Hippocampal formation (tissue), 2 donors: Measurements from ENCODE around the gene DOCK4.

Source experiments
- DNase-seq, 2 donors: peaks; one replicate each; lab custom pipeline; 2025; lab: John Stamatoyannopoulos, UW

The DOCK4 gene

DNA sequence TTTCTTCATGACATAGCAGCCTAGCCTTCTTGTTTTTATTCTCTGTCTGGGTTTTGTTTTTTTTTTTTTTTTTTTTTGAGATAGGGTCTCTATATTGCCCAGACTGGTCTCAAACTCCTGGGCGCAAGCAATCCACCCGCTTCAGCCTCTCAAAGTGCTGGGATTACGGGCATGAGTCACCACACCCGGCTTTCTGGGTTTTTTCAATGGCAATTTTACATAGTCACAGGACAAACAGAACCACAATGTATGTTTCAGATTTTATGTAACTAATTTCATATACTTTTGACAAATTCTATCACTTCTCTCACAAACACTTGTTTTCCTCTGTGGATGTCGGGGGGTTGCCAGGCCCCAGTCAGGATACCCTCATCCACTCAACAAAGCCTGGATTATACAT is 16.5 kb downstream of the DOCK4 start:
- DNase-seq = no peak

DNA sequence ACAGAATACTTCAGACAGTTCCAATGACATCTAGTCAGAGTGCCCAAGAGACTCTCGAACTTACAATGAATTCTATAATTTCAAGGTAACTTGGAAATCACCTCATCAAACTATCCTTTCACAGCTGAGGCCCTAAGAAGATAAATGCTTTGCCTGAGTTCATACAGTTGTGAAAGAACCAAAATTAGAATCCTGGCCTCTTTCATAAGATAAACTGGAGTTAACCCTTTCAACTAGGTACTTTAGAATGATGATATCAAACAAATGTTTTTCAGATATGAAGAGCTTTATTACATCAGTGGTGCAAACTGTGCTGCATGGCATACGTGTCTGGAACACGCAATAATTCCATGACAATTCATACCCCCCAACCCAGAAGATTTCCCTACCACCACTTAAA is 17.9 kb downstream of the DOCK4 start:
- no peak for DNase-seq

DNA sequence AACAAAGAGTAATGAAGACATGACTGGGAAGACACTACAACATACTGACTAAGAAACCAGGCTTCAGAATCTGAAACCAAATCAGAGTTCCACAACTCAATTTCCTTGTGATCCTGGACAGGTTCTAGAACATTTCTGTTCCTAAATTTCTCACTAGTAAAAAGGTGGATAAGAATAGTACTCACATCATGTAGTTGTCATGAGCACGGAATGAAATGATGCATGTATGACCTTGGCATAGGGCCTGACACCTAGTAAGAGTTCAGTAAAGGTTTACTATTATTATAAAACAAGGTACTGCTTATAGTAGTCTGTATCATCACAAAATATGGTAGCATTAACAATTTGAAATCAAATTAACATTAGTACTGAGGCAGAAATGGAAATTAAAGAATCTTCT is 19.9 kb downstream of the DOCK4 start:
- no peak for DNase-seq

DNA sequence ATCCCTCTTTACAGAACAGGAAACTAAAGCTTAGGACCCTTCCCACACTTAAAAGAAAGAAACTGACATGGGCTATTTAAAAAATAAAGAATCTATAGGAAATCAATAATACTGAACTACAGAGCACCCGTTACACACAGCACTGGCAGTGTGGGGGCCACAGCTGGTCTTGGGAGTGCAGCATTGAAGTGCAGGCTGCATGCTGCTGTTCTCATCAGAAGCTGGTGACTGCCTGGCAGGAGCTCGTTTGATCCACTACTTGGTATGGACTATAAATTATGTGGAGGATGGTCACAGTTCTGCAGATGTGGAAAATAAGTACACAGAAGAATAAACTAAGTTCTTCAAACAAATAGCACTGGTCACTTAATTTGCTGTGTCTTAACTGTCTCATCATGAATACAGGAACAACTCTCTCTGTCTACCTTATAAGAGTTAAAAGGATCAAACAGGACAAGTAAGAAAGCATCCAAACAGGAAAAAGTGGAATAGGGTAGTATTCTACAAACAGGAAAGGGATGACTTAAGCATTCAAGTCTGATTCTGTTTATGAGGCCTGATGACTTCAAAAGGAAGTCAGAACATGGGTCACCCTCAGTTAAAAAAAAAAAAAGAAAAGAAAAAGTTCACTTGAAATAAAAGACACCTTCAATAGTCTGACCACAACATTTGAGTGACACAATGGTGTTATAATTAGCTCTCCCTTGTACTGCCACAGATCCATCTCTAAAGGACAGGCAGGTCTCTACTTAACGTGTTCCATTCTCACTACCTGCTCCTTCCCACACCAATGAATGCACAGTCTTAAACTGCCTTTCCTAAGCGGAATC is 21.0 kb downstream of the DOCK4 start:
- DNase-seq = peak in 1 of 2 donors; percentile 19

DNA sequence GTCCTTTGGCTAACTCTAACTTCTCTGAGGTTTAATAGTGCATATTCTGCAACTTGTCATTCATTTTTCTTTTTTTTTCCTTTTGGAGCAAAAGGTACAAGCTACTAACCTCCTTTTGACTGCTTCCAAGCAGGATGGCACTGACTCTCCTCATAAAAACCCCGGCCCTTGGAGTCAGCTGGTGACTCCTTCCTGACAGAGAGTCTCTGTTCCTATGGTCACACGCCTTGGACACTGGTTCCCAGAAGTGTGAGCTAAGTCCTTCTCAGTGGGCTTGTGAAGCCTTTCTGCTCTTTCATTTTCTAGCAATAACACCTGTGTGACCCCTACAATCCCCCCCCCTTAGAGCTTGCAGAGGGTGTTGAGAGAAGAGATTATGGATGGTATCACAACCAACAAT is 21.7 kb downstream of the DOCK4 start:
- DNase-seq = peak; percentile 33 to 34

DNA sequence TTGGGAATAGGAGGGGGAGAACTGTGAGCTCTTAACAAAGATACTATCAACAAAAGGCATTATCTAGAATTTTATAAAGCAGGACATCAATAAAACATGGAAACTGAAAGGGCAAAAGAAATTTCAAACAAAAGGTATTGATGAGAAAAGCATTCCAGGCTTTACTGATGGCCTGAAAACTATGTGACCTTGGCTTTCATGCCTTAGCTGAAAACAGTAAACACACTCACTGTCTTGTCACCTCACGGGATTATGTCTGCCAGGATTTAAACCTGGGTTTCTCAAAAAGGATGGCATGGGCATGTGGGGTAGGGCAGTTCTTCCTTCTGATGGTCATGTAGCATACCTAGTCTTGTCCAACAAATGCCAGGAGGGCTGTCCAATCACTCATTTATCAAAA is 22.9 kb downstream of the DOCK4 start:
- DNase-seq = no peak

DNA sequence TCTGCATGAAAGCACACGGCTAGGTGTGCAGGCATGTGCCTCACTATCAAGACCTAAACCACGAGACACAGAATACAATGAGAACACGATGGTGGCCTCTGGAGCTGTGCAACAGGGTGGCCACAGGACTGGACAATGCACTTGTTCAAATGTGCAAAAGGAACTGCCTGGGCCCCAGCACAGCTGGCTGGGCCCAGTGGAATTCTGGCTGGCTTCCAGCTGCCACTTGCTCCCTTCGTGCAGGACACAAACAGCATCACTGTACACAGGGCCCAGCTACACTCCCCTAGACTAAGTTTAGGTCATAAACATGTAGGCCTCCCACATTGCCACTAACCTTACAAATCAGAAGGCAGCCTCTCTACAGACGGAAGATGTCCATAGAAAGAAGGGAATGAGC is 23.4 kb downstream of the DOCK4 start:
- peak; percentile 58 to 85 for DNase-seq

DNA sequence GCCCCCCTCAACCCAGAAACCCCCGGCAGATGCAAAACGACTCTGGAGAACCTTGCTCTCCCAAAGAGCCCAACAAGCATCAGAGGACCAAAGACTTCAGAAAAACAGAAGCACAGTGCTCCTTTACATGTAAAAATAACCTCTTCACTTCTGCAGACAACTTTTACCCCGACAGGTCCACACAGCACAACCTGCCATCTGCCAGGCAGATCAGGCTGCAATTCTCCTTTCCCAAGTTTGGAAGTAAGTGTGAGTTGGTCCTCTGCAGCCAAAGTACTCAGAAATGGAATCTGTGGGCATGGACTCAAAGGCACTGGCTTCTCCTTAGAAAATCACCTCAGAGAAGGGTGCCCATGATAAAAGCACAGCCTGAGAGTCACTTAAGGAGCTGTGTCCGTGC is 26.0 kb downstream of the DOCK4 start:
- peak in 1 of 2 donors; percentile 27 for DNase-seq

DNA sequence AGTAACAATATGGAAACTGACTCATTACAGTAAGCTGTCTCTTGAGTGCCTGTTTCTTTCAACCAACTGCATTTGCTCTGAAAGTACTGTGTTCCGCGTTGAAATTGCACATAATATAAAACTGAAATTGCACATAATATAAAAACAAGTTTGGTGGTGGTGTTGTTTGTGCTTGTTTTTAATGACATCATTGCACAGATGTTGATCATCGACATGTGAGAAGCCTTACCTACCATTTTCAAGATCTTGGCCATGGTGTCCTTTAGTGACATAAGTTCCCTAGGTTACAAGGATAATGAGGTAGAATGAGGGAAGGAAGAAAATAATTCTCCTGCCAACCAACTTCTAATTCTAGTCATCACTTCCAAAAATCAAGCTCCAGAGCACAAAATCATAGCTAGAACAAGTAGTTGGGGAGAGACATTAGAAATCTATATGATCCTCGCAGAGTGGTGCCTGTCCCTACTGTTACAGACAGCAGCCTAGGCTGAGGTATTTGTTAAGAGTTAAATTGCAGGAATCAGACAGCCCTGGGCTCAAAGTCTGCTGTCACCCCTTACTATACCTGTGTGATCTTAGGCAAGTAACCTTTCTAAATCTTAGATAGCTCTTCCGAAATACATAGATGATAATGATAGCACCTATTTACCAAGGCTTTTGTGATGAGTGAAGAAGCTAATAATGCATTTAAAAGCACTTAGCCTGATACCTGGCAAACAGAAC is 29.3 kb downstream of the DOCK4 start:
- DNase-seq = no peak

DNA sequence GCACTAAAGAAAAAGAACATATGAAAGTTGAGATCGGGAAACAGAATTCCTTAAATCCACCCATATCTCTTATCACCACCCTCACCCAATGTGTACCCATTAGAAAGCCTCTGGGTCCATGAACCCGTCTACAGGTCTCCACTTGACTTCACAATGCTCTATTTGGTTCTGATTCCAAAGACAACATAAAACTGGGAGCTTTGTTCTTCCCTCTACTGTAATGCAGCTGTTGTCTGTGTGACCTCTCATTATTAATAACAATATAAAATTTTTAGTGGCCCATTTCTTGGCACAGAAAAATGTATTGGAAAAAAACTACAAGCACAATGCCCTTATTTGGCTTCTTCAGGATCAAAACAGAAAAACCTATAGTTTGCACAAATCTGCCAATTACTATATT is 30.0 kb downstream of the DOCK4 start:
- DNase-seq = no peak

DNA sequence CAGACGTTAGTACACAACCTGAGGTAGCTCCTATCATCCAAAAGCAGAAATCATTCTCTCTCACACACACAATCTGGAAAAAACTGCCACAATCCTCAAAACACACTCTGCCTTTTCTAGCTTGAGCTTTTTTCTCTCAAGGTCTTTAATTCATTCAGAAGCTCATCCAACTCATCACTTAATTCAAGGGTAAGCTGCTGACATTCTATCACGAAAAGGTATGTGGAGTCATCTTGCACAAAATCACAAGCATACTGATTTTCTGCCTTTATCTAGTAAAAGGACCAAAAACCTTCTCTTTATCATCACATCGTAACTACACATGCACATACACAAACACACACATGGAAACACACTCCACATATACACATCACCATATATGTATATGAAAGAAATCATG is 32.0 kb downstream of the DOCK4 start:
- DNase-seq = no peak

DNA sequence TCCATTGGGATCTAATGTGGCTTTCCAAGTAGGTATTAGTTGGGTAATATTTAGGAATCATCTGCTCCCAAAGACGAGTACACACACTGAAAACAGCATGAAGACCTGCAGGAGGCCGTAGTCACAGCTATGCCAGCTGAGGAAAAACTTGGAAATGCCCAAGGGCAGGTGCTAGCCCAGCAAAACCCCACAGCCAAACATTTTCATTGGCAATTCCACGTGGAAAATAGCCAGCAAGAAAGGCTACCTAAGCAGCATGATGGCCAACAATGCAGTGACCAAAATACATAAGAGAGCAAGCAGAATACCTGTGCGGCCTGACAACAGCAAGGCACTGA is 32.7 kb downstream of the DOCK4 start:
- DNase-seq = no peak

DNA sequence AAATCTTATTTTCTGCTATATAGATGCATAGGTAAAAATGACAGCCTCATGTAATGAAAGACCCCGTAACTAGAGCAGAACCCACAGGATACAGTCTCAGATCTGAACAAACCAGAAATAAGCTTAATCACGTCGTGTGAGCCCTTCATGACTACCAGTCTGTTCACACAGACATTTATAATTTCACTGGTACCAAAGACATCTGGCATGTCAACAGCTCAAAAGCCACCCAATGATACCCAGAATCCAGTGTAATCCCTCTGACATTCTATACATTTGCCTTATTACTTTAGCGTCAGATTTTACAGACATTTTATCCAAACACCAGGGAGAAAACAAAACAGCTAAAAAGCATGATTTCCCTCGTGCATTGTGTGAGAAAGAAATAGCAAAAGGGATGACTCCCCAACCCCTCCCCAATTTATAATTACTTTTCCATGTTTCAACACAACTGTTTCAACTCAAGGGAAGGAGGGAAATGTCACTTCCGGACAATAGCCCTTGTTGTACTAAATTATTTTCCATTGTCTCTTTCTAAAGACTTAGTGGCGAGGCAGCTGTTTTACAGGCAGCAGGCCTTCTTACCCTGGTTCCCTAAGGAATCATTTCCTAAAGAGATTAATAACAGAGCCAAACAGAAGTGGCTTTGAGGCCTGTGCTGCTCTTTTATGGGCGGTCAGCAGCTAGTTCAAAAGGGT is 33.2 kb downstream of the DOCK4 start:
- DNase-seq = no peak

DNA sequence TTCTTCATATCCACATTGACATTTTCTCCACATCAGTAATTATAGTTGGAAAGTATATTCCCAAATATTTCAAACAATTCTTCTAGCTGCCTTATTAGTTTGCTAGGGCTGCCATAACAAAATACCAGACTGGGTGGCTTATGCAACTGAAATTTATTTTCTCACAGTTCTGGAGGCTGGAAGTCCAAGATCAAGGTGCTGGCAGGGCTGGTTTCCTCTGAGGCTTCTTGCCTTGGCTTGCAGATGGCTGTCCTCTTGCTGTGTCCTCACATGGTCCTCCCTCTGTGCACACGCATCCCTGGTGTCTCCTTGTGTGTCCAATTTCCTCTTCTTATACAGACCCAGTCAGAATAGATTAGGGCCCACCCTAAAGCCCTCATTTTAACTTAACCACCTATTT is 34.5 kb downstream of the DOCK4 start:
- DNase-seq = no peak

DNA sequence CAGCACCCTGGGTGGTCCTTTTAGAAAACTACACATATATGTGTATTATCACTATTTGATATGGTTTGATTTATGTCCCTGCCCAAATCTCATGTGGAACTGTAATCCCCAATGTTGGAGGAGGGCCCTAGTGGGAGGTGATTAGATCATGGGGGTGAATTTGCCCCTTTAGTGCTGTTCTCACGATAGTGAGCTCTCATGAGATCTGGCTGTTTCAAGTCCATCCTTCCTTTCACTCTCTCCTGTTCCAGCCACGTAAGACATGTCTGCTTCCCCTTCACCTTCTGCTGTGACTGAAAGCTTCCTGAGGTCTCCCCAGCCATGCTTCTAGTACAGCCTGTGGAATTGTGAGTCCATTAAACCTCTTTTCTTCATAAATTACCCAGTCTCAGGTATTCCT is 37.3 kb downstream of the DOCK4 start:
- no peak for DNase-seq

DNA sequence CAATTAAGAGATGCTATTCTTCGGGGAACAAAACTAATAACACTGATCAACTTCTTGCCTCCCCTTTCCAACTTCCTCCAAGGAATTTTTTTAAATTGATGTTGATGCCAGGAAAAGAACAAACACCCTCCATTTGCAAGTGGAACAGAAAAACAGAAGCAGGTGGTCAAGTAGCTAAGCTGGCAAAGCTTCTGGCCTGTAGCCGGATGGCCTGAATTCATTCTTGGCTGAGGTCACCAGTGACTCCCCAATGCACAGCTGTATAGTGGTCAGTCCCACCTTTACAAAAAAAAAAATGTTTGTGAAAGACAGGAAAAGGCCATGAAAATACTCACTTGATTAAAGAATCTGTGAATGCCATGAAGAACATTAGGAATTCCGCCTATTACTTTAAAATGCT is 39.1 kb downstream of the DOCK4 start:
- peak in 1 of 2 donors; percentile 32 for DNase-seq

DNA sequence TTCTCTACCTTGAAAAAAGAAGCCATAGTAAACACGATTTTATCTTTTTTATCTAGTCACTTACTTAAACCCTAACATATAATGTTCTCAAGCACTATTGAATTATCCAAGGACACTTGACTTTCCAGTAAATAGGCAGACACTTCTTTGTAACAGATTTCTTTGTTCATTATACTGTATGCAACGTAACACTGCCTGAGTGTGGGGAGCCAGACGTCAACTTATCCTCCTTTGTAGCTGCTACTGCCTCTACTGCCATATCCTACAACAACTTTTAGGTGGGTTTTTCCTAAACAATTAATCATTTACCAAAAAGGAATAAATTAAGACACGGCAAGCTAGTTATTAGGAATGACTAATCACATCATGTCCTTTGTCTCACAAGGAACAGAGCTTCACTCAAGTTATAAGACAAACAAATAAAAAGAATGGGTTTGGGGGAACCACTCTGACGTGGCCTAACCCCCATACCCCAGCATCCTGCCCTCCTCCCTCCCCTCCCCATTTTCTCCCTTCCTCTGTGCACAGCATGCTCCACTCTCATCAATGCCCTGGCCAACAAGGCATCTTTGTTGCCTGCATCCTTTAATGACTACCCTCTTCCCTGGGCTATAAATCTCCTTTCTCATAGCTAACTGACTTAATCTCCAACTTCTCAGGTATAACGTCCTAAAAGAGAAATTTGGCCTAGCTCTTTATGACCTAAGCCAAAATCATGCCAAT is 43.3 kb downstream of the DOCK4 start:
- DNase-seq = no peak

DNA sequence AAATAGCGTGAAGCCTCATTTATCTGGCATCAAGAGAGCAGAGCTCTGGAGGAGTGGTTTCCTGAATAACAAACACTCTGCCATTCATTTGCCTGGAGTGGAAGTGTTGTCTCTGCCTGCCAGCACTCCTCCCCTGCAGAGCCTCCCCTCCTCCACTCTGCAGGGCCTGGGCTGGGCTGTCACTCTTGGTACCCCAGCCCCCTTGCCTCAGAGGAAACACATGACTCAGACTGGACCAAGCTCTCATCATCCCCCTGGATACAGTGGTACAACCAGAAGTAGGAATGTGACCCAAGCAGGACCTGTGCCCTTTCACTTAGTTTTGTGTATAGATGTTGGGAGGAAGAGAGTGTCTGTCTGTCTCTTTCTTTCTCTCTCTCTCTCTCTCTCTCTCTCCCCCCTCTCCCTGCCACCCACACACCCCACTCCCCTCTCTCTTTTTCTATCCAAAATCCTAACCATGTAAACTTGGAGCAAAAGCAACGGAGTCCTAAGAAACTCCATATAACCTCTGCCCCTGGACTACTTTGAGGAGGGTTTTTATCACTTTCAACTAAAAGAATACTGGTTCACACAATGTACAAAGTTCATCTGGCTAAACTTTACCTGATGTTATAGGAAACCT is 43.9 kb downstream of the DOCK4 start:
- DNase-seq = peak; percentile 74 to 91

DNA sequence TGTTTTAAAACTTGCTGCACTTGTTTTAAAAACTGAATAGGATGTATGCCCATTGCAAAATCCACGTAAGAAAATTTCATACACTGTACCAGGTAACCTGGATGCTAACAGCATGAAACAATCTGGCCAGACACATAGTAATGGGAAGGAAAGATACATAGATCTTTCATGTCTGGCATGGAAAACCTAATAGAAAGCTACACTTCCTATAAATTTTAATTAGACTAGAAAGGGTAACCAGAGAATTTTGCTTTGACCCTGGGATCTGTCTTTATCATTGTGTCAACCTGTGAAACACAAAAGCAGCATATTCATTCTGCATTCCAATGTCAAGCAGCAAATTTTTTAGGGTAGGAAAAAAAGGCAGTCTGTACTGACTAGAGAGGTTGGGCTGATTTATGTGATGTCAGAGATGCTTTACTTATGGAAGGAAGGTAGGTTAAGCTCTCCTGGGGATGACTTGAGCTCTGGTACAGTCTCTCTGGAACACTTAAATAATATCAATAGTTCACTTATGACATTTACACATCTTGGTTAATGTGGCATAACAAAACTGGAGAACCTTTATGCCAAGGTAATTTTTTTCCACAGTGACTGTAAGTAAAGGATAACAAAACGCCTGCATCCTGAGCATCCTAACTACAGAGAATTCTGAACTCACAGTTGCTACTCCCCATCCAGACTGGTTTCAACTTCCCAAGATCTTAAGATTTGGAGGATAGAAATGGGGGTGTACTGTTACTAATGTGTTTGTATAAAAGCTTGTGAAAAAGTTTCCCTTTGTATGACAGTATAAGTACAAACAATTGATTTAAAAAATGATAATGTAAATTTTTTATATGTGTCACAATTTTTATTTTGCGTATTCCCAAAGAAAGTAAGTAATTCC is 44.7 kb downstream of the DOCK4 start:
- no peak for DNase-seq

DNA sequence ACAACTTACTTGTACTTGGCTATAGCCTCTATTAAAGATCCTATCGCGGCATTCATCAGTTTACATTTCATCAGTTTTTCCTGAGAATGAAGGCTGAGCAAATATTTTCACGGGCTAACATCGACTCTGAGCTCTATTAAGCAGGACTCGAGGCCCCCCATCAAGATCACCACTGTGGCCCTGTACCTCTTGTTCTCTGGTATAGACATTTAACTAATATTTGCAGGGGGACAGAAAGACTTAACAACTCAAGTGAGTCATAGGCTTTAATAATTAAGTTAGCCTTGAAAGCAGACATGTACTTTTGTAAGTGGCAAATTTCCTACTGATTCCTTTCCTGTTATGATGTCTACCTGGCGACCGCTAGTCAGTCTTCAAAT is 45.4 kb downstream of the DOCK4 start:
- no peak for DNase-seq
